Skin of body (tissue), 2 donors: Measurements from ENCODE around the gene CEACAM16. TPM values are rescaled to one million over a fixed set of nuclear protein-coding genes. Genes with fewer than 3 reads are reported as not detected.
"Not testable (repeated sequence)": the region's sequence is repeated elsewhere in the genome, so short reads cannot be mapped to it uniquely, and the experiment has no call there.

ENCODE experiments used
- DNase-seq: peaks from one replicate; lab custom pipeline; 2025; lab: John Stamatoyannopoulos, UW
- total RNA-seq: library from RNA; depleted of rRNA; stranded (reverse); fragments of >200 nt; gene quantifications from one replicate; pipeline ENCODE4 v1.2.3, GENCODE V29; 2014

Gene CEACAM16, protein sequence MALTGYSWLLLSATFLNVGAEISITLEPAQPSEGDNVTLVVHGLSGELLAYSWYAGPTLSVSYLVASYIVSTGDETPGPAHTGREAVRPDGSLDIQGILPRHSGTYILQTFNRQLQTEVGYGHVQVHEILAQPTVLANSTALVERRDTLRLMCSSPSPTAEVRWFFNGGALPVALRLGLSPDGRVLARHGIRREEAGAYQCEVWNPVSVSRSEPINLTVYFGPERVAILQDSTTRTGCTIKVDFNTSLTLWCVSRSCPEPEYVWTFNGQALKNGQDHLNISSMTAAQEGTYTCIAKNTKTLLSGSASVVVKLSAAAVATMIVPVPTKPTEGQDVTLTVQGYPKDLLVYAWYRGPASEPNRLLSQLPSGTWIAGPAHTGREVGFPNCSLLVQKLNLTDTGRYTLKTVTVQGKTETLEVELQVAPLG
- not detected for total RNA-seq

DNA sequence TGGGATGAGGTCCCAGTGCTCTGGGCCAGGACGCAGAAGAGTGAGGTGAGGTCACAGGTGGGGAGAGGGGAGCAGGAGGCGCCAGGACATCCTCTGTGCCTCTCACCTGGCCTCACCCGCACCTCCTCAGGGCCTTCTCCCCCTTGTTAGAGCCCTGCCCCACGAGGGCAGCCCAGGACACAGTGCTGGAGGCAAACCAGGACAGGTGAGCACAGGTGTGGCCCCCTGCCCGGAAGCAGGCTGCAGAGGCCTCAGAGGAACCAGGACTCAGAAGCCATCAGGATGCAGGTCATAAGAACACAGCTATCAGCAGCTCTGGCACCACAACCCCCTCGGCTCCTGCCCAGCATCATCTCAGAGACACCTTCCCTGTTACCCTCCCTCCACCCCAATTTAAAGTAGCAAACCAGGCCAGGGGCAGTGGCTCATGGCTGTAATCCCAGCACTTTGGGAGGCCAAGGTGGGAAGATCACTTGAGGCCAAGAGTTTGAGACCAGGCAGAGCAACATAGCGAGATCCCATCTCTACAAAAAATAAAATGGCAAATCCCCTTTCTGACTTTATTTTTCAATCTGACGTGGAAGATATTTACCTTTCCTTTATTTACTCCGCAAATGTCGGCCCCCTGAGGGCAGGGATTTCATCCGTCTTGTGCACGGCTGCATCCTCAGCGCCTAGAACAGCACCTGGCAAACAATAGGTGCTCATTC is at the start of gene CEACAM16:
CEACAM16 (plus strand) TSS at position 660 of the 710 bp plus-strand sequence. CDS start 2,306 bp downstream, outside the sequence.
- no peak for DNase-seq

DNA sequence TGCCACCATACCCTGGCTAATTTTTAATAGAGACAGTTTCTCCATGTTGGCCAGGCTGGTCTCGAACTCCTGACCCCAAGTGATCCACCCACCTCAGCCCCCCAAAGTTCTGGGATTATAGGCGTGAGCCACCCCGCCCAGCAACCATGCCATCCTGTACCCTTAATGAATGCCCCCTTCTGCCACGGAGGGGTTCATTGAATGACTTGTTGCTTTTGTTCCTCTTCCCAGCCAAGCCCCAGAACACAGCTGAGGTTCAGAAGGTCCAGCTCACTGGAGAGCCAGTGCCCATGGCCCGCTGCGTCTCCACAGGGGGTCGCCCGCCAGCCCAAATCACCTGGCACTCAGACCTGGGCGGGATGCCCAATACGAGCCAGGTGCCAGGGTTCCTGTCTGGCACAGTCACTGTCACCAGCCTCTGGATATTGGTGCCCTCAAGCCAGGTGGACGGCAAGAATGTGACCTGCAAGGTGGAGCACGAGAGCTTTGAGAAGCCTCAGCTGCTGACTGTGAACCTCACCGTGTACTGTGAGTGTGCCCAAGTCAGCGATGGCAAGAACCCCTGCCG is 49.3 kb upstream of the CEACAM16 start:
- no peak for DNase-seq

DNA sequence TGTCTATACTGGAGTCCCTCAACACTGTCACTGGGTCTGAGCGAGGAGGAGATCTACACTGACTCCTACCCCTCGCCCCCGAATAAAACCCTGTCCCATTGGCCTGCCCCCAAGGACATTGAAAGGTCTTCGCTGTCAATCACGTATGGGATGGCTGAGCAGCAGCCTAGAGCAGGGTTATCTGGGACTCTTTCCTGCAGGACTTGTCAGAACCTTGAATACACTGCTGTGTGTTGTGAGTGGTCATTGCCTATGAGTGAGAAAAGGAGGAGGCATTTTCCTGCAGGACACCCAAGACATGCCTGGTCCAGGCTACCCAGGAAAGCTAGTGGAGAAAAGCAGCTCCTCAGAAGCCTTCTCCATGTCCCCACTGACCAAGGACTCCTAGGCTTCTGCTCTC is 45.6 kb upstream of the CEACAM16 start:
- no peak for DNase-seq

DNA sequence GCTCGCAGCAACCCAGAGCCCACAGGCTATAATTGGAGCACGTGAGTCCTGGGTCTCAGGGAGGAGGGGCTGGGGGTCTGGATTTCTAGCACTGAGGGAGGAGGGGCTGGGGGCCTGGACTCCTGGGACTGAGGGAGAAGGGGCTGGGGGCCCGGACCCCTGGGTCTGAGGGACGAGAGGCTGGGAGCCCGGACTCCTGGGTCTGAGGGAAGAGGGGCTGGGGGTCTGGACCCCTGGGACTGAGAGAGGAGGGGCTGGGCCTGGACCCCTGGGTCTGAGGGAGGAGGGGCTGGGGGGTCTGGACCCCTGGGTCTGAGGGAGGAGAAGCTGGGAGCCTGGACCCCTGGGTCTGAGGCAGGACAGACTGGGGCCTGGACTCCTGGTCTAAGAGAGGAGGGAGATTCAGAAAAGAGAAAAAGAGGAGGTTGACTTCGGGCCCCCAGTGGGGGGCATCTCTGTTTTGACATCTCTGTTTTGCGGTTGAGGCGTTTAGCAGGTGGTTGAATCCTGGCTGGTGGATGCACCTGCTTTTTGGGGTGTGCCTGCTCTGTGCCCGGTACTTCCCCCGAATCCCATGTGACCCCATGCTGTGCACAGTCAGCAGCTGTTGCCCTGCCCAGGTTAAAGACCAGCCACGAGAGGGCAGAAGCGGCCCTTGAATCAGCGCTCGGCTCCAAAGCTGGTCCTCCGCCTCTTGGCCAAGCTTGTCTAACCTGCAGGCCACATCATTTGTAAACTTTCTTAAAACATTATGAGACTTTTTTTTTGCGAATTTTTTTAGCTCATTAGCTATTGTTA is 44.8 kb upstream of the CEACAM16 start:
- DNase-seq, result no peak

DNA sequence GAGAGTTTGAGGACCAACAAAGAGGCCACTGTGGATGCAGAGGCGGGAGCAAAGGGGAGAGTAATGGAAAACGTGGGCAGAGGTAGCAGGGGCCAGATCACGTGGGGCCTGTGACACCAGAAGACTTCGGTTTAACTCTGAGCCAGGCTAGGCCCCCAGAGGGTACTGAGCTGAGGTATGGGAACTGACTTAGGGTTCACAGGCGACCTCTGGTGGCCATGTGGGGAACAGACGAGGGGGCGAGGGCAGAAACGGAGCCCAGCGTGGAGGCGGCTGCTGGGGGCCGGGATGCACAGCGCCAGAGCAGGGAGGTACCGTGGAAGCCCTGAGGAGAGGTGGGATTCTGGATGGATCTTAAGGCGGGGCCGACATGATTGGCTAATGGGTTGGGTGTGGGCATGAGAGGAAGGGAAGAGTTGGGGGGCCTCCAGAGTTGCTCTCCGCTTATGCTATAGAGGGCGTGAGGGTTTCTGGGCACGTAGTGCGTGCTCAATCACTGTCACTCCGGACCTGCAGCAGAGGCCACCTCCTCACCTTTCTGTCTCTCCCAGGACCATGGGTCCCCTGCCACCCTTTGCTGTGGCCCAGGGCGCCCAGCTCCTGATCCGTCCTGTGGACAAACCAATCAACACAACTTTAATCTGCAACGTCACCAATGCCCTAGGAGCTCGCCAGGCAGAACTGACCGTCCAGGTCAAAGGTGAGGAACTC is 41.6 kb upstream of the CEACAM16 start:
- no peak for DNase-seq

DNA sequence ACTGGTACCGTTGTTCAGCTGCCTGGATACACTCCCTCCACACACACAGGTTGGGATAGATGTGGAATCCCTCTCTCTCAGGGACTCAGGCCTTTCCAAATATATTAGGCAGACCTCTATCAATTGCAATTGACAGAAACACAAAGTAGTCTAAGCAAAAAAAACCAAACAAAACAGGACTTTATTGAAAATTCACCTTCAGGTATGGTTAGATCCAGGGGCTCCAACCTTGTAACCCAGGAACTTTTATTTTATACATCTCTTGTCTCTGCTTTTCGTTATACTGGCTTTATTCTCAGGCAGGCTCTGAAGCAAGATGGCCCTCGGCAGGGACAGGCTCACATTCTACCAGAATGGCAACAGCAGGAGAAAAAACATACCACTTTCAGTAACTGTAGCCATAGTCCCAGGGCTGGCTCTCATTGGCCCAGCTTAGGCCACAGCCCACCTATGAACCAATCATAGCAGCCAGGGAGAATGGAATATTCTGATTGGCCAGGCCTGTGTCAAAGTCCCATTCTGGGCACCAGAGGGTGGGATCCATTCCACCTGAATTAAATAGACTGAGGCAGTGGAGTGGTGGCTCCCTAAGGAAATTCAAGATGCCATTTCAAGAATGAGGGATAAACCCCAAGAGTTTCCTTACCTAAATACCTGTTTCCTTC is 40.8 kb upstream of the CEACAM16 start:
- DNase-seq, result no peak

DNA sequence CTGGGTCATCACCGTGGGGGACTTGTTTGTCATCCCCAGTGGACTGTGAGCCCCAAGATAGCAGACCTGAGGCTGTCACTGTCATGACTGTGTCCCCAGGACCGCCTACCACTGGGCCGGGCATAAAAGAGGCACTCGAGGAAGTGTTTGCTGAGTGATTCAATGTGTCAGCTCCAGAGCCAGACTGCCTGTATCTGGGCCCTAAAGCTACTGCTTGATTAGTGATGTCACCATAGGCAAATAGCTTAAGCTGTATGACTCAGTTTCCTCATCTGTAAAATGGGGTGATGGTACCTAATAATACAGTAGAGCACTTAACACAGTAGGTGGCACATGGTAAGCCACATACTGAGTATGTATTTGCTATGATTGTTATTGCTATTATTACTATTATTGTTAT is 38.9 kb upstream of the CEACAM16 start:
- no peak for DNase-seq

DNA sequence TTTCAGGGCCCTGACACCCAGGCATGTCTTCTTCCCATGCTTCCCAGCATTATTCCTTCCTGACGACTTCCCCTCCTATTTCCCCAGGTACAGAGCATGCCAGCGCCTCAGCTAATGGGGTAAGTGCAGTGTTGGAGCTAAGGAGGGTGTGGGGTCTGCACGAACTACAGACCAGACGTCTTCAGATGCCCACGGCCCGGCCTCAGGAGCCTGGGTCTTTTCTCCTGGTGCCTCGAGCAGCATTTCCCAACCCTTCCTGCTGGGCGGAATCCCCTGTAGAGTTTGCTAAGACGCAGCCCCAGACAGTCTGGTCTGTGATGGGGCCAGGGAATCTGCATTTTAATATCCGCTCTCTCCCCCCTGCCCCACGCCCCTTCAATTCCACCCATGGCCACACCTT is 37.7 kb upstream of the CEACAM16 start:
- DNase-seq, result no peak

DNA sequence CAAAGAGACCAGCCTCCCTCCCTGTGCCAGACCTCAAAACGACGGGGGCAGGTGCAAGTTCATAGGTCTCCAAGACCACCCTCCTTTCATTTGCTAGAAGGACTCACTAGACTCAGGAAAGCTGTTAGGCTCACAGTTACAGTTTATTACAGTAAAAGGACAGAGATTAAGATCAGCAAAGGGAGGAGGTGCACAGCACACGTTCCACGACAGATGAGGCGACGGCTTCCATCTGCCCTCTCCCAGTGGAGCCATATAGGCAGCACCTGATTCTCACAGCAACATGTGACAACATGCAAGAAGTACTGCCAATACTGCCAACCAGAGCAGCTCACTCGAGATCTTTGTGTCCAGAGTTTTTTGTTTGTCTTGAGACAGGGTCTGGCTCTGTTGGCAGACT is 37.0 kb upstream of the CEACAM16 start:
- DNase-seq, result no peak

DNA sequence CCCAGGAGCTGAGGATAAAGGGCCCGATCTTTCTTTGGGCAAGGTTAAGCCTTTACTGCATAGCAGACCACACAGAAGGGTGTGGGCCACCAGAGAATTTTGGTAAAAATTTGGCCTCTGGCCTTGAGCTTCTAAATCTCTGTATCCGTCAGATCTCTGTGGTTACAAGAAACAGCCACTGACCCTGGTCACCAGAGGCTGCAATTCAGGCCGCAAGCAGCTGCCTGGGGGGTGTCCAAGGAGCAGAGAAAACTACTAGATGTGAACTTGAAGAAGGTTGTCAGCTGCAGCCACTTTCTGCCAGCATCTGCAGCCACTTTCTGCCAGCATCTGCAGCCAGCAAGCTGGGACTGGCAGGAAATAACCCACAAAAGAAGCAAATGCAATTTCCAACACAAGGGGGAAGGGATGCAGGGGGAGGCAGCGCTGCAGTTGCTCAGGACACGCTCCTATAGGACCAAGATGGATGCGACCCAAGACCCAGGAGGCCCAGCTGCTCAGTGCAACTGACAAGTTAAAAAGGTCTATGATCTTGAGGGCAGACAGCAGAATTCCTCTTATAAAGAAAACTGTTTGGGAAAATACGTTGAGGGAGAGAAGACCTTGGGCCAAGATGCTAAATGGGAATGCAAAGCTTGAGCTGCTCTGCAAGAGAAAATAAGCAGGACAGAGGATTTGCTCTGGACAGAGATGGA is 36.1 kb upstream of the CEACAM16 start:
- no peak for DNase-seq

DNA sequence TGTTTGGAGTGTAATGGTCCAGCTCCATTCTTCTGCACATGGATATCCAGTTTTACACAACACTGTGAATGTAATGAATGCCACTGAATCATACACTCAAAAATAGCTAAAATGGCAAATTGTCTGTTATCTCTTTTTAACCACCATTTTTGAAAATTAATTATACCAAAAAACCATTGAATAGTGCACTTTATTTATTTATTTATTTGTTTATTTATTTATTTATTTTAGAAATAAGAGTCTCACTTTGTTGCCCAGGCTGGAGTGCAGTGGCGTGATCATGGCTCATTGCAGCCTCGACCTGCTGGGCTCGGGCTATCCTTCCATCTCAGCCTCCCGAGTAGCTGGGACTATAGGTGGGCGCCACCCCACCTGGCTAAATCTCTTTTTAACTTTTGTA is 35.0 kb upstream of the CEACAM16 start:
- no peak for DNase-seq

DNA sequence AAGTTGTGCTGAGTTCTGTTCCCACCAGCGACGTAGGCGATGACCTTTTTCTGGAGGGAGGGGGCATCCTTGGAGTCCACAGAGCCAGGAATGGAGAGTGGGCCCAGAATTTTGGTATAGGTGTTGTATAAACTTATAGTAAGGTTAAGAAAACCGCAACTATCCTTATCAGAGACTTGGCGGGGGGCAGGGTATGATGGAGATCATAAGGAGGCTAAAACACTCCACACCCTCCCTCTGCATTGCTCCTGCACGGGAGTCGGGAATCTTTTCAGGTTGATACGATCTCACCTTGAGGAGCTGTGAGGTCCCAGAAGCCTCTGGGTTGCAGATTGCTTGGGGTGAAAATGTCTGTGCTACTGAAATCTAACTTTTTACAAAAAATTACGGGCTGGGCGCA is 34.0 kb upstream of the CEACAM16 start:
- no peak for DNase-seq

DNA sequence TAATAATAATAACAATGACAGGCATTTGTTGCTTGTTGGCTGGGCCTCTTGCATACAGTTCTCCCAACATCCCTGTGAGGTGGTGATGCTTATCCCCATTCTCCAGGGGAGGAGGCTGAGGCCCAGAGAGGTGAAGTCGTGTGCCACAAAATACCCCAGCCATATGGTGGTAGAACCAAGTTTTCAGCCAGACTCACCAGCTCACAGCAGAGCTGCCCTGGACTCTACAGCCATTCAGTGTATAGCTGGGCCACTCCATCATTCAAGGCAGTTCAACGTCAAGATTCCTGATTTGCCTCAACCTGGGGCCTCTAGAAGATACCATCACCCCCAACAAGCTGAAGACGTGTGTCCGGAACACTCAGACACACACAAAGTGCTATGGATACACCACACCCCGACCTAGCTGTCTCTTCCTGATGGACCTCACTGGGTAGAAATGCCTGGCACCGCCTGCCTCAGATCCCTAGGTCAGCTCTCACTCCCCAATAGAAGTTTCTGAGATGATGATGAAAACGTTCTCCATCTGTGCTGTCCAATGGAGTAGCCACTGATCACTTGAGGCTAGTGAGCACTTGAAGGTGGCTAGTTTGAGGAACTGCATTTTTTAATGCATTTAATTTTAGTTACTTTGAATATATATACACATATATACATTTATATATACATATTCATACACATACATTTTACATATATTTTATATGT is 31.9 kb upstream of the CEACAM16 start:
- DNase-seq, result no peak

DNA sequence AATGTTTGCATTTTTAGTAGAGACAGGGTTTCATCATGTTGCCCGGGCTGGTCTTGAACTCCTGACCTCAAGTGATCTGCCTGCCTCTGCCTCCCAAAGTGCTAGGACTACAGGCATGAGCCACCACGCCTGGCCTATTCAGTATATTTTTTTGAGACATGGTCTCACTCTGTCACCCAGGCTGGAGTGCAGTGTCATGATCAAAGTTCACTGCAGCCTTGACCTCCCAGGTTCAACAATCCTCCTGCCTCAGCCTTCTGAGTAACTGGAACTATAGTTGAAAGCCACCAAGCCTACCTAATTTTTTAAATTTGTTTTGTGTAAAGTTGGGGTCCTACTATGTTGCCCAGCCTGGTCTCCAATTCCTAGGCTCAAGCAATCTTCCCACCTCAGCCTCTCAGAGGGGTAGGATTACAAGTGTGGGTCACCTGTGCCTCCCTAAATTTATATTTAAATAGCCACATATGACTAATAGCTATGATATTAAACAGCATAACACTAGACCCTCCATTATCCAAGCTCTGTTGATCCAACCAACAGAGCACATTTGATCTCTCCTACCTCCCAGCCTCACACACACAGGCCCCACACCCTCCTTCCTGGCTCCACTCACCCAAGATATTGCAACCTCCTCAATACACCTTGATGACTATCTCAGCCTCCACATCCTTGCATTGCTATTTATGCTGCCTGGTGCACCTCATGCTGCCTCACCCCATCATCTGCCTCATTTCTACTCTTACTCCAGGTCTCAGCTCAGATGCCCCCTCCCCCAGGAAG is 29.8 kb upstream of the CEACAM16 start:
- no peak for DNase-seq

DNA sequence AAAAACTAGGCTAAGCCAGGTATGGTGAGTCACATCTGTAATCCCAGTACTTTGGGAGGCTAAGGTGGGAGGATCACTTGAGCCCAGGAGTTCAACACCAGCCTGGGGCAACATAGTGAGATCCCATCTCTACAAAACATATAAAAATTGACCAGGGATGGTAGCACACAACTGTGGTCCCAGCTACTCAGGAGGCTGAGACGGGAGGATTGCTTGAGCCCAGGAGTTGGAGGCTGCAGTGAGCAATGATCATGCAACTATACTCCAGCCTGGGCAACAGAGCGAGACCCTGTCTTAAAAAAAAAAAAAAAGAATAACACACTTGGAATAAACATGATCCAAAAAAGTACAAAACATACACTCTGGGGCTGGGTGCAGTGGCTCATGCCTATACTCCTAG is 28.9 kb upstream of the CEACAM16 start:
- not testable (repeated sequence) for DNase-seq

DNA sequence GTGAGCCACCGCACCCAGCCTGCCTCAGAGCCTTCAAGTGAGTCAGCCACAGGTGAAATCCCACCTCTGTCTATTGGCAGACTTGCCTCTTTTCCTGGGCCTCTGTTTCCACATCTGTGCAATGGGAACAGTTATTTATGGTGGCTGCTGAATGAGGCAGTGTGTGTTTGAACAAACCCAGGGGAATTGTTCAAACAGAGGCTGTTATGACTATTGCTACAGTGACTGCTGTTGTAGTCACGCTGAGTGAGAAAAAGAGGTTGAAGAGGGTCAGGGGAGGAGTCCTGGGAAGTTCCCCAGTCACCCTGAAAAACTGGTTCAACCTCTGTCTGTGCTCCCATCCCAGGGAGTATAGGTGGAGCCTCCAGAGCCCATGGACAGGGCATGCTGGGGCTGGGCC is 27.6 kb upstream of the CEACAM16 start, which contains the start of gene CEACAM19:
CEACAM19 (plus strand) TSS at position 83 of the 400 bp plus-strand sequence. CDS start 450 bp downstream, outside the sequence.
- no peak for DNase-seq

DNA sequence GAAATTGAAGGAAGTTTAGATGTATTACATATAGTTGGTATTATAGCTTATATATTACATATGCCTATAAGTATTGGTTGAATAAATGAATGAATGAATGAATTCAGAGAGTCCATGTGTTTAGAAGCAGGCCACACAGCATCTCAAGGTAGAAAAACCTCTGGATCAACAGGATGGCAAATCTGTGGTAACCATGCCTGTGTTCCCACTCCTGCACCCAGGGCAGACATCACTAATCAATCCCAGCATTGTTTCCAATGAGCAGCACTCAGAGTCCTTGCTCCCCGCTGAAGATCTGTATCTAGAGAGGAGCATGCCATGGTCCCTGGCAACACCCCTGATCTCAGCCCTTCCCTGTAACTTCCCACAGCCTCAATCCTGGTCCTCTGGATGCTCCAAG is 26.7 kb upstream of the CEACAM16 start:
- DNase-seq, result no peak

DNA sequence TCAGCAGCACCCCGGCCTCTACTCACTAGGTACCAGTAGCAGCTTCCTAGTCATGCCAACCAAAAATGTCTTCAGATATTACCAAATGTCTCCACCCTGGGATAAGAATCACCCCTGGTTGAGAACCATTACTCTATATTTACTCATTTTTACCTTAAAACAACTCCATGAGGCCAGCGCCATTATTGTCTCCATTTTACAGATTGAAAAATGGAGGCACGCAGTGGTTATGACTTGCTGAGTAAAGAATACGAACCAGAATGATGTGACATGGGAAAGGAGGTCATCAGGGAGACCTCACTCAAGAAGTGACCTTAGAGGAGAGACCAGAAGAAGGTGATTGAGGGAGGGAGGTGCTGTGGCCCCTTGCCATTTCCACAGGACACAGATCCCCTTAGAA is 25.4 kb upstream of the CEACAM16 start:
- no peak for DNase-seq
